Endothelial cell of umbilical vein (primary cell): ENCODE measurements around the gene CPLX1. TPM values are rescaled to one million over a fixed set of nuclear protein-coding genes. Genes with fewer than 3 reads are reported as not detected.

Experiments used
- BruUV-seq: library from RNA; stranded (reverse); fragments of 400-500 nt; replicated peaks from 2 replicates; lab custom pipeline; 2021; lab: Mats Ljungman, UMichigan
- CTCF ChIA-PET: fragments of 300-600, 350-600 bp; sonication (Branson Sonifier 250); formaldehyde crosslinking; loops from one replicate; lab custom pipeline; 2021; ENCODE audit warnings: antibody characterized with exemption, inconsistent platforms; lab: Charles Lee
- POLR2A ChIA-PET: fragments of 300-600, 350-600 bp; sonication (Branson Sonifier 250); formaldehyde crosslinking; loops from one replicate; lab custom pipeline; 2021; ENCODE audit warnings: antibody characterized with exemption, inconsistent platforms; lab: Charles Lee
- DNase-seq: peaks from one replicate; pipeline ENCODE4 v3.0.0-alpha.2; 2011; ENCODE audit warnings: low read depth, low spot score
- FAIRE-seq: peaks from 2 replicates; lab custom pipeline; 2011; peaks lifted over from hg19 to GRCh38; lab: Jason Lieb, UNC
- H2AFZ ChIP-seq: 2 replicates; pipeline ENCODE4 v1.6.0; 2012; ENCODE audit warnings: low read depth, low read length, control low read depth, inconsistent platforms
- H3K27ac ChIP-seq: 2 replicates; pipeline ENCODE4 v1.5.1; 2011; ENCODE audit warnings: low read depth, mild to moderate bottlenecking, control low read depth, low read length, moderate library complexity; ENCODE audit not compliant: insufficient read depth
- H3K27me3 ChIP-seq, 2 experiments: 2 replicates each; pipeline versions ENCODE4 v1.6.0 to v1.6.1; 2011; ENCODE audit warnings: low read length in 2 of 2, mixed read lengths in 1 of 2; ENCODE audit not compliant: control insufficient read depth in 2 of 2, insufficient read depth in 2 of 2
- H3K36me3 ChIP-seq, 2 experiments: 2 replicates in 1 of 2; 3 replicates in 1 of 2; pipeline ENCODE4 v1.5.1; 2011; ENCODE audit warnings: low read length in 2 of 2, mild to moderate bottlenecking in 1 of 2, moderate library complexity in 1 of 2; ENCODE audit not compliant: control insufficient read depth in 2 of 2, insufficient read depth in 2 of 2; ENCODE audit errors: extremely low read depth in 1 of 2
- H3K4me1 ChIP-seq: 3 replicates; pipeline ENCODE4 v1.5.1; 2011; ENCODE audit warnings: mild to moderate bottlenecking, low read length; ENCODE audit not compliant: control insufficient read depth, insufficient read depth; ENCODE audit errors: extremely low read depth
- H3K4me2 ChIP-seq: 2 replicates; pipeline ENCODE4 v1.6.1; 2011; ENCODE audit warnings: low read length, control low read depth, mixed read lengths; ENCODE audit not compliant: insufficient read depth
- H3K4me3 ChIP-seq, 3 experiments: fragments of 200-600 bp in 1 of 3; sonication (generic), shearing (Covaris generic) in 1 of 3; replicated peaks in 1 of 3; 2 replicates each; pipeline ENCODE4 v1.5.1; 2011 to 2016; ENCODE audit warnings: control low read depth in 3 of 3, low read length in 3 of 3, mild to moderate bottlenecking in 2 of 3, inconsistent platforms in 1 of 3, low read depth in 1 of 3, moderate library complexity in 1 of 3; ENCODE audit not compliant: insufficient read depth in 1 of 3
- H3K79me2 ChIP-seq: 2 replicates; pipeline ENCODE4 v1.6.0; 2012; ENCODE audit warnings: low read length, inconsistent platforms; ENCODE audit not compliant: control insufficient read depth, insufficient read depth
- H3K9ac ChIP-seq: replicated peaks from 2 replicates; pipeline ENCODE3; 2011; ENCODE audit warnings: low read length, control low read depth; ENCODE audit not compliant: insufficient read depth; ENCODE audit errors: extremely low read depth
- H3K9me1 ChIP-seq: replicated peaks from 3 replicates; pipeline ENCODE4 v1.6.0; 2011; ENCODE audit warnings: mild to moderate bottlenecking, low read length; ENCODE audit not compliant: control insufficient read depth, insufficient read depth; ENCODE audit errors: extremely low read depth
- H3K9me3 ChIP-seq: replicated peaks from 2 replicates; pipeline ENCODE4 v1.5.1; 2012; ENCODE audit warnings: low read length, inconsistent platforms; ENCODE audit not compliant: control insufficient read depth, insufficient read depth
- H4K20me1 ChIP-seq: replicated peaks from 2 replicates; pipeline ENCODE3; 2011; ENCODE audit warnings: mild to moderate bottlenecking, low read length; ENCODE audit not compliant: control insufficient read depth, insufficient read depth; ENCODE audit errors: extremely low read depth
- CTCF ChIP-seq, 2 donors: IDR thresholded peaks; 1 replicate in 1 of 2; 2 replicates in 1 of 2; pipeline ENCODE4 v1.5.1; 2011; ENCODE audit warnings: low read length in 2 of 2, mild to moderate bottlenecking in 2 of 2, moderate library complexity in 2 of 2, control low read depth in 1 of 2, inconsistent platforms in 1 of 2, low read depth in 1 of 2; ENCODE audit not compliant: insufficient read depth in 1 of 2; ENCODE audit errors: extremely low read depth in 1 of 2
- EZH2 ChIP-seq: IDR thresholded peaks from 2 replicates; pipeline ENCODE4 v1.6.1; 2012; ENCODE audit warnings: borderline replicate concordance, low read depth, mild to moderate bottlenecking, moderate library complexity, low read length, inconsistent platforms; ENCODE audit not compliant: severe bottlenecking
- FOS ChIP-seq: IDR thresholded peaks from 2 replicates; pipeline ENCODE4 v1.6.1; 2011; ENCODE audit warnings: mild to moderate bottlenecking, low read length, moderate library complexity, borderline replicate concordance; ENCODE audit not compliant: insufficient read depth
- GATA2 ChIP-seq: IDR thresholded peaks from 2 replicates; pipeline ENCODE4 v1.7.0; 2011; ENCODE audit warnings: low read depth, mild to moderate bottlenecking, moderate library complexity, mixed read lengths, low read length; ENCODE audit not compliant: insufficient read length, insufficient read depth
- JUN ChIP-seq: IDR thresholded peaks from 2 replicates; pipeline ENCODE4 v1.6.1; 2011; ENCODE audit warnings: borderline replicate concordance, low read depth; ENCODE audit not compliant: insufficient read length, insufficient read depth
- MAX ChIP-seq: IDR thresholded peaks from 2 replicates; pipeline ENCODE4 v1.6.1; 2011; ENCODE audit not compliant: insufficient read depth, insufficient read length
- MYC ChIP-seq: IDR thresholded peaks from one replicate; pipeline ENCODE4 v1.6.1; 2011; ENCODE audit warnings: mild to moderate bottlenecking, low read depth, low read length
- POLR2A ChIP-seq: IDR thresholded peaks from 2 replicates; pipeline ENCODE4 v1.6.1; 2012; ENCODE audit warnings: low read depth, mild to moderate bottlenecking, control low read depth, low read length
- POLR2AphosphoS5 ChIP-seq: IDR thresholded peaks from 2 replicates; pipeline ENCODE4 v1.6.1; 2012; ENCODE audit warnings: low read depth, mild to moderate bottlenecking, control low read depth, low read length, moderate library complexity; ENCODE audit not compliant: insufficient read depth
- dilution Hi-C: fragments of 300-500 bp; cut with MboI; formaldehyde crosslinking; loops from one replicate; pipeline ENCODE4 v1.15.0; 2019; ENCODE audit warnings: low sequenced_read_pairs; ENCODE audit not compliant: extremely low pct_ligation_motif_present
- intact Hi-C: fragments of 100-400 bp; cut with micrococcal nuclease; formaldehyde crosslinking; loops from one replicate; pipeline ENCODE4 v1.10.0; 2022
- polyA plus RNA-seq, 4 experiments: library from polyadenylated mRNA; depleted of rRNA in 3 of 4; stranded (reverse) in 3 of 4; unstranded in 1 of 4; fragments of >200 nt; gene quantifications; 2 replicates each; pipeline versions ENCODE4 v1.2.1 to v1.2.3, GENCODE V29; 2011 to 2012; ENCODE audit warnings: missing spikeins in 1 of 4
- total RNA-seq: library from RNA; stranded (reverse); gene quantifications from 2 replicates; pipeline ENCODE4 v1.2.3, GENCODE V29; 2021

Gene CPLX1
- total and polyA plus RNA-seq, 2 donors (not counting 3 experiments of a cell fraction or from before 2014, with no cell fraction given): 1.0 to 1.8 TPM

- ChIA-PET CTCF (interaction anchor here (2.3 kb wide), 1 partner anchor 27 kb away, joined by 6 read pairs; no protein-coding TSS in a partner anchor), POLR2A (no interaction called here)
- Histone ChIP-seq H3K27ac (no peak overlapping the region), H3K9me1 (no peaks in the 10 kb centered on the region), H4K20me1 (no peaks in the 10 kb centered on the region), H3K27me3 (no peaks in the 10 kb centered on the region), H3K4me3 (no peak overlapping the region), H3K9me3 (no peaks in the 10 kb centered on the region), H3K4me2 (no peak overlapping the region), H3K9ac (no peak overlapping the region), H2AFZ (no peak overlapping the region), H3K4me1 (no peaks in the 10 kb centered on the region), H3K36me3 (peaks cover 11 to 32% of the 10 kb centered on the region in 2 experiments), H3K79me2 (peaks cover 49% of the 10 kb centered on the region)
- intact Hi-C loops (no loop called here), dilution Hi-C loops (no loop called here)
- FAIRE-seq (no peak), DNase-seq (no peak)
- BruUV-seq: no TSS peak
- TF ChIP-seq MYC (no peak), JUN (no peak), MAX (no peak), POLR2AphosphoS5 (no peak), CTCF (IDR thresholded peaks at IDR 0.05; ENCODE audit: extremely low read depth in 1 of 2, insufficient read depth in 1 of 2, low read depth in 1 of 2, low read length in 2 of 2) (no peak), FOS (no peak), EZH2 (no peak), POLR2A (no peak), GATA2 (no peak)
These were observed 56.9 kb downstream of the CPLX1 start for GRCh38 chr4:768995-769394.
